Stimulated activated CD4-positive, alpha-beta T cell treated with anti-CD3 and anti-CD28 coated beads, Interleukin-2, amount 100 ng/mL, for 48 hours (primary cell): ENCODE data around the gene IRAK2.
A peak's percentile ranks its signal among the peaks of the same experiment; 100 is the strongest.

Source experiments
- DNase-seq, 2 donors: peaks; one replicate each; pipeline ENCODE4 v3.0.0-alpha.2; 2020

IRAK2 gene

DNA sequence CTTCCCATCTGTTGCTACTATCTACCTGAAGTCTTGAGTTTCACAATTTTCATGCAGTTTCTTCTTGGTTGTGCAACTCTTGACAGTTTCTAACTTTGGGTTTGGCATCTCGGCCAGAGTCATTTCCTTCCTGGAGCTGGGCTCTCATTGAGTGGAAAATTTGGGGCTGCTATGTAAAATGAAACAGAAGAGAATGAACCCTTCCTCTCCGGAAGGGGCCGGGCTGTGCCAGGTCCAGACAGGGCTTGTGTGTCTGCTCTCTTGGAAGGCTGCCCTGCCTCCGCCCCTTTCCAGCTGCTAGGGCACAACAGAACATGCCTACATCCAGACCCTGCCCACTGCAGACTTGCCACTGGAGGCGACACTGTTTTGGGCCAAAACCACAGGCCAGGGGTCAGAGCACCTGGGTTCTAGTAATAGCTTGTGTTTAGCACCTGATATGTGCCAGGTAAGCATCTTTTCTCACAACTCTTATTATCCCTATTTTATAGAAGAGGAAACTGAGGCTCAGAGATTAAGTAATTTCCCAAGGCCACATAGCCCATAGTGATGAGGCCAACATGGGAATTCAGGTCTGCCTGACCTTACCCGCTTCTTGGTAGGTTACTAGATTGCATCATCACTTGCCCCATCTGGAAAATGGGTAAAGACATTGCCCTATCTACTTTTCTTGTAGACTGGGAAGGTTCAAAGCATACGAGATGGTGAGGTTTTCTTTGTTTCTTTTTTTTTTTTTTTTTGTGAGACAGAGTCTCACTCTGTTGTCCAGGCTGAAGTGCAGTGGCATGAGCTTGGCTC lies 25.0 kb downstream of the IRAK2 start:
- peak in 1 of 2 donors; percentile 16 for DNase-seq

GRCh38 chr3:10192953-10193691 lies 28.4 kb downstream of the IRAK2 start:
- peak; percentile 54 to 58 for DNase-seq

DNA sequence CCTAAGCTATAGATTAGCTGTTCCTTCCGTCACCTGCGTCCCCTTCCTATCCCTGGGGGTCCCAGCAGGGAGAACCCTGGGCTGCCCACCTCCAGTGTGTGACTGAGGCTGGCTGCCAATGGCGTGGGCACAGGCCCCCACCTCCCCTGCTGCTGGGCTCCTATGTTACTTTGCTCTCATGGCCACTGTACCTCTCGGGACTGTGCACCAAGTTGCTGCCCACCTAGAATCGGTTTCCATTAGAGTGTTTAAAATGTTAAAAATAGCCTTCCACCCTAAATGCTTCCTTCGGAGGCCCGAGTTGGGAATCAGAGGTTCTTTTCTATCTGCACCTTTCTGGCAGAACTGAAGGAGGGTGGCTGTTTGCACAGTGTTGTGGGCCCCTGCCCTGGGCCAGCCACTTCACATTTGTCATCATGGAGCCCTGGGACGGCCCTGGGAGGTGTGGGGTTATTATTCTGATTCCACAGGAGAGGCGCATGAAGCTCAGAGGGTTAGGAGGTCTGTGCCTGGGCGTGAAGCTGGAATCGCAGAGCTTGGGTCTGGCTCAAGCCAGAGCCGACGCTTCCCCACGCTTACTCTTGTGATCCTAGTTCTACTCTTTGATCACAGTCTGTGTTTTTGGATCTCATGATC lies 29.1 kb downstream of the IRAK2 start:
- no peak for DNase-seq

DNA sequence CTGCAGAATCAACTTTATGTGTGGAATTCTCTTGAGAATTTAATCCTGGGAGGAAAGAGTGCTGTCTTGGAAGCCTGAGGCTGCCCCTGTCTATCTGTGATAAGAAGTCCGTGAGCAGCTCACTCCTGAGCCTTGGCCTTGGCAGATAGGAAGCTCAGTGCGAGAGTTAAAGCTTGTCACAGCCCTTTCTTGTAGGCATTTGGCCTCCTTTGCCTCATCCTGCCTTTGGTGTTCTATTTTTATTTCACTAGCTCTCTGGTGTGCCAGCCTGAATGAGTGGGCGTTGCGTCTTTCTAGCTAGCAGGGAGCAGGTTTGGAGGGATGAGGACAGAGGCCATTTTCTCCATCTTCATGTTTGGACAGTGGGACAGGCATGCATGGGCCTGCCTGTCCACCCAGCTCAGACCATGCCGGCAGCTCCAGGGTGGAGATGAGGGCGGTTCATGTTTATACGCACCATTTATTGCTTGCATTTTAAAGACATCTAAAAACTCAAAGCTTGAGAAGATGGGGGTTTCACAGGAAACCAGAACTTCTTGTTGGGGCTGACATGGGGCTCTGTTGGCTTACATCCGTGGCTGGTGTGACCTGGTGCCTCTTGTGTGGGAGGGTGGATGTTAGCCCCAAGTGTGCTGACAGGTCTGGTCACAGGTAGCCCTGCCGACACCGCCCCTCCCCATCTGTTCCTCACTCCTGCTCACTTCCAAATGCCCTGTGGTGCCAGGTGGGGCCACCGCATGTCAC lies 29.8 kb downstream of the IRAK2 start:
- peak in 1 of 2 donors; percentile 32 for DNase-seq

- DNase-seq = no peak
Observed at GRCh38 chr3:10195366-10196089, 30.8 kb downstream of the IRAK2 start.

GRCh38 chr3:10196389-10197052 lies 31.8 kb downstream of the IRAK2 start:
- DNase-seq = no peak

GRCh38 chr3:10198226-10198625 lies 33.5 kb downstream of the IRAK2 start:
- DNase-seq = no peak

GRCh38 chr3:10198761-10199649 lies 34.3 kb downstream of the IRAK2 start:
- DNase-seq = peak; percentile 45 to 53

DNA sequence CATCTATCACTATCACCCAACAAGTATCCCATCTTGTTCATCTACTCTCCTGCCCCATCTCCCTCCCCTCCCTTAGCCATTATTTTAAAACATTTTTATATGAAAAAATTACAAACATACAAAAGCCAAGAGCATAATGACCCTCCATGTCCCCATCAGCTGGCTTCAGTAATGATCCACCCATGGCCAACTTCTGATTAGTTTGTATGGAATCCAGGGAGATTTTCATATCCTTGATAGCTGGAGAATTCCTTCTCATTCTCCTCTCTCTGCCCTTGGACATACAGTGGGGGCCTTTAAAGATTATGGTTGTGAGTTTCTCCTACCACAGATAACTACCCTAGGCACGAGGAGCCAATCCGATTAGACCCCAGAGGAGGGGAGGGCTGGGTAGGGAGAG lies 40.2 kb downstream of the IRAK2 start:
- no peak for DNase-seq

GRCh38 chr3:10205451-10206165 lies 40.9 kb downstream of the IRAK2 start:
- no peak for DNase-seq

DNA sequence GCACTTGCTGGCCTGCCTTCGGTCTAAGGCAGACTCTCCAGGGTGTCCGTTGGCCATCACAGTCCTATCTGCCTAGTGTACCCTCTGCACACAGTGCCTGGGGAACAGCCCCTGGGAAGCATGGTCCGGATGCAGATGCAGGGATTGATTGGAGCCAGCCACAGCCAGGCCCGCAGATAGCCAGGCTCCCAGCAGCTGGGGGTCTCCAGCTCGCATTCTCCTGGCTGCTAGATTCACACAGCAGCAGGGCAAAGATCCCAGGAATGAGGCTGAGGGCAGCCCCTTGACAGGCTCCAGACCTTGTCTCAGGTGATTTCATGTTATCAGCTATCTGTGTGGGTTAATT lies 41.4 kb downstream of the IRAK2 start:
- DNase-seq = no peak

DNA sequence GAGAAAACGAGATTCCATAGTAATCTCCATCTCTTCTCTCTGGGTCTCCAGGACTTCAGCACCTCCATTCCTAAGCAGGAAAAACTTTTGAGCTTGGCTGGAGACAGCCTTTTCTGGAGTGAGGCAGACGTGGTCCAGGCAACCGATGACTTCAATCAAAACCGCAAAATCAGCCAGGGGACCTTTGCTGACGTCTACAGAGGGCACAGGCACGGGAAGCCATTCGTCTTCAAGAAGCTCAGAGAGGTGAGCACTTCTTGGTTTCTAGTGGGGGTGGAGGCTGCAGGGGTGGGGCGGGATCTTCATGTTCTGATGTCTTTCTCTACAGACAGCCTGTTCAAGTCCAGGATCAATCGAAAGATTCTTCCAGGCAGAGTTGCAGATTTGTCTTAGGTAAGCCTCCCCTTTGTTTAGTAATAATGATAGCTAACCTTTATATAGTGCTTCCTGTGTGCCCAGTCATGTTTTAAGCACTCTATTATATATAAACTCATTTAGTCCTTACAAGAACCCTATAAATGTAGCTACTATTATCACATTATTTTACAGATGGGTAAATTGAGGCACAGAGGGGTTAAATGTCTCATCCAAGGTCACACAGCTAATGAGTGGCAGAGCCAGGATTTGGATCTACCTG lies 48.6 kb downstream of the IRAK2 start:
- no peak for DNase-seq

DNA sequence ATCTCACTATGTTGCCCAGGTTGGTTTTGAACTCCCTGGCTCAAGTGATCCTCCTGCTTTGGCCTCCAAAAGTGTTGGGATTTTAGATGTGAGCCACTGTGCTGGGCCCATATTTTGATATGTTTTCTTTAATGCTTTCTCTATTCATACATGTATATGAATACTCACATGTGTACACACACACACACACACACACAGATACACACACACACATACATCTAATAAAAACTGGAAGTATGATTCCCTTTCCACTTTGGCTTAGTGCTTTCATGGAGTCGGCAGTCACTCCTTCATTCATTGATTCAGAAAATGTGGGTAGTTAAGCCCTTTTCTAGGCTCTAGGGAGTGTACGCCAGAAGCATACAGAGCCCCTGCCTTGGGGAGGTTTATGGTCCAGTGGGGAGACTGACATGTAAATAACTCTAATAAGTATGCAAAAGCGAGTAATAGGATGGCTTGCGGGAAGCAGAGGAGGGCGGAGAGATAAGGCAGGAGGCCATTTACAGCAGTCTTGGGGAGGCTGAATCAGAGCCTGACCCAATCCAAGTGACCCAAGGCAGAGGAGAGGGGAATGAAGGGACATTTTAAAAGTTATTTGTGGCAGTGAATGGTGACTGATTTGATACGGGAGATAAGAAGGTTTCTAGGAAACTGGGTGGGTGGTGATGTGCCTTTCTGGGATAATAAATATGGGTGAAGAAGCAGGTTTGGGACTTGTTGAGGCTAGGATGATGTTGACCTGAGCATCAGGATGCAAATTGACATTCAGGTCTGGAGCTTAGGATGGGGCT lies 51.1 kb downstream of the IRAK2 start:
- no peak for DNase-seq

DNA sequence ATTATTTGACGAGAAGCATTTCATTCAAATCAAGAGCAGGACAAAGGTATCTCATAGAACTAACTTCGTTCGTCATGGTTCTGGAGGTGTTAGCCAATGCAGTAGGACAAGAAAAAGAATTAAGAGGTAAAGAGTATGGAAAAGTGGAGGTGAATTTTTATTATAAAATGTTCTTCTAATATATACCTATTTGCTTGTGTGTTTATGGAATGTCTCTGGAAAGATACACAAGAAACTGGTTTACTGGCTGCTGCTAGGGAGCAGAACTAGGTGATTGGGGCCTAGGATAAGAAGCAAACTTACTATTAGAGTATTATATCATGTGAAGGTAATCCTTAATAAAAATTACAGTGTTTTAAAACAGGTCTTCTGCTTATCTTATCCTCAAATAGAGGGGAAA lies 52.6 kb downstream of the IRAK2 start:
- DNase-seq = no peak

GRCh38 chr3:10219737-10220136 lies 55.0 kb downstream of the IRAK2 start:
- no peak for DNase-seq

DNA sequence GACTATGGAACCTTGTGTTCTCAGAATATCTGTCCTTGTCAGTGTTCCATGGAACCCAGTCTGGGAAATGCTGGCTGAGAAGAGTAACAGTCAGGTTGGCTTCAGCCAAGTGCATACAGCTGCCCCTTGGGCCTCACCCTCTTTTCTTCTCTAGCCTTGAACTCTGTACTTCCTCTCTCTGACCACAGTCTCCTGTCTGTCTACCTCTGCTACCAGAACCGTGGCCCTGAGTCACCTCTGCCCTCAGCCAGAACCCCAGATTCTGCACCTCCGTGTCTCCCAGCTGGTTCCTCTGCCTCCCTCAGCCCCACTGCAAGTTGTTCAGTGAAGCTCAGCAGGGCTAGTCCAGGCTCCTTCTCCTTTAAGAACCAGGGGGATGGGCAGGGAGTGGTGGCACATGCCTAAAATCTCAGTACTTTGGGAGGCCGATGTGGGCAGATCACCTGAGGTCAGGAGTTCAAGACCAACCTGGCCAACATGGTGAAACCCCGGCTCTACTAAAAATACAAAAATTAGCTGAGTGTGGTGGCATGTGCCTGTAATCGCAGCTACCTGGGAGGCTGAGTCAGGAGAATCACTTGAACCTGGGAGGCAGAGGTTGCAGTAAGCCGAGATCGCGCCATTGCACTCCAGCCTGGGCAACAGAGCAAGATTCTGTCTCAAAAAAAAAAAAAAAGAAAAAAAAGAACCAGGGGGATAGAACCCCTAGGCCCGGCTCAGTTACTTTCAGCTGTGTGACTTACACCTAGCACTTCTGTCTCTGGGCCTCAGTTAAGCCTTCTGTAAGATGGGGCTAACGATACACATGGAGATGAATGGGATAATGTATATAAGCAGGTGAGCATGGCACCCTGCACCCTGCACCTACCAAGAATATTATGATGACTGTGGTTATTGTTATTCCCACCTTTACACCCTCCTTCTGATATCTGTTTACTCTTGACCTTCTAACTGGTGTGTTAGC lies 59.2 kb downstream of the IRAK2 start:
- DNase-seq = no peak
